Ovary (tissue), 9 donors: ENCODE results near the gene PBX1. TPM values are rescaled to one million over a fixed set of nuclear protein-coding genes. Genes with fewer than 3 reads are reported as not detected.

Experiments used
- DNase-seq, 5 donors: peaks; one replicate each; pipeline ENCODE4 v3.0.0-alpha.2; 2019 to 2020
- H3K27ac ChIP-seq, 2 donors: fragments of 200-600 bp; one replicate each; pipeline versions ENCODE4 v1.5.1 to v1.8.0; 2019 to 2022
- H3K27me3 ChIP-seq: fragments of 200-600 bp; one replicate; pipeline ENCODE4 v1.8.0; 2022
- H3K36me3 ChIP-seq: fragments of 200-600 bp; sonication (generic); one replicate; pipeline ENCODE4 v1.5.1; 2019
- H3K4me1 ChIP-seq: one replicate; pipeline ENCODE4 v1.8.1; 2013; ENCODE audit warnings: mild to moderate bottlenecking, moderate library complexity; ENCODE audit not compliant: insufficient read depth
- H3K4me3 ChIP-seq: fragments of 200-600 bp; sonication (generic); one replicate; pipeline ENCODE4 v1.5.1; 2017
- H3K9me3 ChIP-seq, 2 donors: fragments of 200-600 bp in 1 of 2; sonication (generic) in 1 of 2; one replicate each; pipeline versions ENCODE4 v1.5.1 to v1.8.1; 2013 to 2019; ENCODE audit warnings: mild to moderate bottlenecking in 1 of 2, moderate library complexity in 1 of 2
- EP300 ChIP-seq: sonication (generic); formaldehyde crosslinking; IDR thresholded peaks from one replicate; pipeline ENCODE4 v1.6.1; 2017; ENCODE audit warnings: antibody characterized with exemption
- POLR2A ChIP-seq: fragments of 450-650 bp; IDR thresholded peaks from one replicate; pipeline ENCODE4 v1.6.1; 2017; ENCODE audit warnings: antibody characterized with exemption, mild to moderate bottlenecking, moderate library complexity
- WGBS, 3 donors: extraction: QIAGEN DNeasy Blood & Tissue Kit in 1 of 3; methylation state at CpG; one replicate each; pipeline versions ENCODE4 v1.1.5 to v1.1.7; 2013 to 2017; 5-methylcytosine and 5-hydroxymethylcytosine counted together
- intact Hi-C, 4 donors: fragments of 100-400 bp; cut with DNase I; formaldehyde crosslinking; loops; one replicate each; pipeline versions ENCODE4 v1.11.0 to v1.15.1; 2022 to 2023
- polyA plus RNA-seq, 2 donors: library from polyadenylated mRNA; stranded (reverse); fragments of 200-250 nt in 1 of 2; fragments of 350-450 nt in 1 of 2; fragmentation: Illumina TruSeq in 1 of 2; extraction: RNeasy Lipid Tissue Mini Kit (QIAGEN cat#74804) in 1 of 2; gene quantifications; one replicate each; pipeline ENCODE4 v1.2.3, GENCODE V29; 2013 to 2014
- total RNA-seq, 7 donors: library from RNA; depleted of rRNA in 2 of 7; stranded (reverse); fragments of >200 nt in 2 of 7; fragmentation: NEBNext Ultra II Directional in 3 of 7; extraction: Animal tissue kit (Norgen Biotek cat#: 25700) in 3 of 7; gene quantifications; one replicate each; pipeline versions ENCODE4 v1.1.0 to v1.2.4, GENCODE V29; 2016 to 2023
- TF ChIP-seq, protein P1 (sequence below), 3 donors: fragments of 450-650 bp in 2 of 3; fragments of 200-600 bp in 1 of 3; IDR thresholded peaks; one replicate each; pipeline versions ENCODE4 v1.5.1 to v1.8.0; 2016 to 2022; ENCODE audit warnings: antibody characterized with exemption in 3 of 3, mild to moderate bottlenecking in 1 of 3
- donor health status: DM: no; HTN: no; CAD: no; lungs with moderate emphysema.
- donor health status: DM: no; HTN: no; CAD: no.
- donor health status: Bipolar disorder and iron deficiency.
- donor health status: DM: yes; HTN: yes; CAD: no.
- donor health status: DM: no; HTN: no; CAD: no.
- donor health status: DM: yes; HTN: yes; CAD: no.

The PBX1 gene
- total and polyA plus RNA-seq, 9 donors = 43.7 to 220 (median 142) TPM

DNA sequence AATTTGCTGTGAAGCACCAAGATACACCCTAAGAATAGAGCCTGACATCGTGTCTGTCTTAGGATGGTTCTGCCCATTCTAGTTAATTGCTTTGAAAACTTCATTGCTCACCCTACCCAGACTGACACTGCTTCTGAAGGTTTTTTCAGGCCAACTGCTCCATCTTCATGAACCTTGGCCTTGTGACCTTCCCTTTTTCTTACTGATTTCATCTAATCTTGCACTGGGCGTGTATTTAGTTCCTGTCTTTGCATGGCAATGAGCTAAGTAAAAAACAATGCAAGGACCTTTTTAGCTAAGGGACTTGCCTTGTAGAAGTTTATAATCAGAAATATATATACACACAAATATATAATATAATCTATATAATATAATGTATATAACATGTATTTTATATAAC is 108.0 kb downstream of the PBX1 start:
- 91 to 93% (median 91%) methylated on average over 2 of the region's 2 CpGs for WGBS, 3 donors
- intact Hi-C loops = no loop called here
- no peaks in the 10 kb centered on the region for H3K36me3 ChIP-seq
- no peak for DNase-seq
- no peak for TF ChIP-seq EP300
- TF ChIP-seq, protein P1, sequence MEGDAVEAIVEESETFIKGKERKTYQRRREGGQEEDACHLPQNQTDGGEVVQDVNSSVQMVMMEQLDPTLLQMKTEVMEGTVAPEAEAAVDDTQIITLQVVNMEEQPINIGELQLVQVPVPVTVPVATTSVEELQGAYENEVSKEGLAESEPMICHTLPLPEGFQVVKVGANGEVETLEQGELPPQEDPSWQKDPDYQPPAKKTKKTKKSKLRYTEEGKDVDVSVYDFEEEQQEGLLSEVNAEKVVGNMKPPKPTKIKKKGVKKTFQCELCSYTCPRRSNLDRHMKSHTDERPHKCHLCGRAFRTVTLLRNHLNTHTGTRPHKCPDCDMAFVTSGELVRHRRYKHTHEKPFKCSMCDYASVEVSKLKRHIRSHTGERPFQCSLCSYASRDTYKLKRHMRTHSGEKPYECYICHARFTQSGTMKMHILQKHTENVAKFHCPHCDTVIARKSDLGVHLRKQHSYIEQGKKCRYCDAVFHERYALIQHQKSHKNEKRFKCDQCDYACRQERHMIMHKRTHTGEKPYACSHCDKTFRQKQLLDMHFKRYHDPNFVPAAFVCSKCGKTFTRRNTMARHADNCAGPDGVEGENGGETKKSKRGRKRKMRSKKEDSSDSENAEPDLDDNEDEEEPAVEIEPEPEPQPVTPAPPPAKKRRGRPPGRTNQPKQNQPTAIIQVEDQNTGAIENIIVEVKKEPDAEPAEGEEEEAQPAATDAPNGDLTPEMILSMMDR (IDR thresholded peaks at IDR 0.05) = no peak
- no peak for TF ChIP-seq POLR2A
- H3K4me1 ChIP-seq = peaks cover 11% of the 10 kb centered on the region
- H3K9me3 ChIP-seq = no peaks in the 10 kb centered on the region
- no peaks in the 10 kb centered on the region for H3K27me3 ChIP-seq
- no peak overlapping the region for H3K4me3 ChIP-seq
- H3K27ac ChIP-seq = no peak overlapping the region

DNA sequence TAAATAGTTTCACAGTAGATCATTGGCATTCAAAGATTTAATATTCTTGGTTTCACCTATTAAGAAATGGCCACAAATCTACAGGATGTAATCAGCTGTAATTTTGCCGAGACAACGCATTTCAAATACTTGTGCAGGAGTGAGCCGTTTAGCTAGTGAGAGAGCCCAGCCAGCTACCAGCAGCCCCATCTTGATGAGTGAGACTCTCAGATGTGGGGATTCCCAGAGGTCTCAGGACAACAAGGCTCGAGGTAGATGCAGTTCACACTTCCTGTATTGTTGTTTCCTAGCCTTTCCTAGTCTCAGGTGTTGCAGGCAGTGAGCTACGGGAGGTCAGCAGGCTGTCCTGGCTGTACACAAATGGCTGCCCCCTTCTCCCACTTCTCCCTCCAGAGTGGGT is 108.6 kb downstream of the PBX1 start:
- Histone ChIP-seq H3K4me3 (no peak overlapping the region), H3K27me3 (no peaks in the 10 kb centered on the region), H3K4me1 (peaks cover 15% of the 10 kb centered on the region), H3K36me3 (no peaks in the 10 kb centered on the region), H3K9me3 (no peaks in the 10 kb centered on the region), H3K27ac (no peak overlapping the region)
- intact Hi-C loops = no loop called here
- DNase-seq = no peak
- 84 to 89% (median 85%) methylated on average over 5 of the region's 5 CpGs for WGBS, 3 donors
- no peak for TF ChIP-seq EP300
- TF ChIP-seq POLR2A = no peak
- TF ChIP-seq, protein P1 (IDR thresholded peaks at IDR 0.05) = no peak

GRCh38 chr1:164668491-164669400 is 109.8 kb downstream of the PBX1 start:
- DNase-seq = no peak
- no peak overlapping the region for H3K27ac ChIP-seq

DNA sequence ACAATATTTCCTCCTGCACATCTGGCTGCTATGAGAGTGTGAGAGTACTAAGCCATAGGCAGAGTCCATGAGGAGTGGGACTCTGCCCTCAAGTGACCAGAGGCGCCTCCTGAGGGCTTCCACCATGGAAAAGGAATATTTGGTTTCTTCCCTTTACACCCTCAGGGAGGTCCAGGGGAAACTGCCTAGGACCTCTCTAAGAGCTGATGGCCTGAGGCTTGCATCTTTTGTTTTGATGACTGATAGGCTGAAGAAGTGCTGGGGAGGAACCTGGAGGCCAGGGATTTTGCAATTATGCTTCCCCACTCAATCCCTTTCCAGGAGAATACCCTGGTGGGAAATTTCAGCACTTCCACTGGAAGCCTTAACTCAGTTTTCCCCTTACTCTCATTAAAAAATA is 111.0 kb downstream of the PBX1 start:
- Histone ChIP-seq H3K27ac (no peak overlapping the region), H3K4me1 (peaks cover 13% of the 10 kb centered on the region), H3K27me3 (no peaks in the 10 kb centered on the region), H3K36me3 (no peaks in the 10 kb centered on the region), H3K4me3 (no peak overlapping the region), H3K9me3 (no peaks in the 10 kb centered on the region)
- intact Hi-C loops = no loop called here
- no peak for DNase-seq
- WGBS, 3 donors = 88 to 100% (median 96%) methylated on average over 1 of the region's 1 CpG
- TF ChIP-seq POLR2A = no peak
- TF ChIP-seq EP300 = no peak
- TF ChIP-seq, protein P1 (IDR thresholded peaks at IDR 0.05) = no peak

More at GRCh38 chr1:164668491-164669400, 109.8 kb downstream of the PBX1 start:
- H3K4me1 ChIP-seq = peaks cover 13% of the 10 kb centered on the region
- no peaks in the 10 kb centered on the region for H3K36me3 ChIP-seq
- intact Hi-C loops = no loop called here
- 95 to 96% (median 96%) methylated on average over 20 of the region's 20 CpGs for WGBS, 3 donors
- no peak overlapping the region for H3K4me3 ChIP-seq
- TF ChIP-seq, protein P1 (IDR thresholded peaks at IDR 0.05) = no peak
- TF ChIP-seq POLR2A = no peak
- no peak for TF ChIP-seq EP300
- no peaks in the 10 kb centered on the region for H3K9me3 ChIP-seq
- H3K27me3 ChIP-seq = no peaks in the 10 kb centered on the region
